HG03460 (cell line): Measurements from ENCODE around the gene FAM32A.
"Not testable (repeated sequence)": the region's sequence is repeated elsewhere in the genome, so short reads cannot be mapped to it uniquely, and the experiment has no call there.

ENCODE experiments used
- ATAC-seq: cut with Tn5 transposase; IDR thresholded peaks from one replicate; pipeline ENCODE4 v1.9.1; 2021; ENCODE audit not compliant: unreplicated experiment

FAM32A gene

DNA sequence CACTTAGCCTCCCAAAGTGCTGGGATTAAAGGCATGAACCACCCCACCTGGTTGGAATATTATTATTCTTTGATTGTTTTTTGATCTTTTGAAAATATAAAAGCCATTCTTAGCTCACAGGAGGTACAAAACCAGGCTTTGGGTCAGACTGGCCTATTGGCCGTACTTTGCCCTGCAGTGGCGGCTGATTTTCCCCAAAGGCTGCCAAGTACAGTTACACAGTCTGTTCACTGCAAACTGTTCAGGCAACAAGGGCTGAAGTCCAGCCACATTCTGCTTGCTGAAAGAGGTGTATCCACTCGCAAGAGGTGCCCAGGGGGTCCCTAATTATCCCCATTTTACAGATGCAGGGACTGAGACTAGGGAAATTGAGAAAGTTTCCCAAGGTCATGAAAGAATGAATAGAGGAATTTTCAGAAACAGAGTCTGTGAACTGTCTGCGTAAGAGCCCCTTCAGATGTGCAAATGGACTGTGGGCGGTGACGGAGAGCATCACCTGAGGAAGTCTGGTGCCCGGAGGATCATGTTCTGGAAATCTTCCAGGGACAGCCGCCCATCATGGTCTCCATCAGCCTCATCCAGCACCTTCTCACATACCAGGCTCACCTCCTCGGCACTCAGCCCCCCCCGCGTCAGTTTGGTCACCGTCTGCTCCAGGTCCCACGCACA, 20.9 kb upstream of the FAM32A start:
- no peak for ATAC-seq

DNA sequence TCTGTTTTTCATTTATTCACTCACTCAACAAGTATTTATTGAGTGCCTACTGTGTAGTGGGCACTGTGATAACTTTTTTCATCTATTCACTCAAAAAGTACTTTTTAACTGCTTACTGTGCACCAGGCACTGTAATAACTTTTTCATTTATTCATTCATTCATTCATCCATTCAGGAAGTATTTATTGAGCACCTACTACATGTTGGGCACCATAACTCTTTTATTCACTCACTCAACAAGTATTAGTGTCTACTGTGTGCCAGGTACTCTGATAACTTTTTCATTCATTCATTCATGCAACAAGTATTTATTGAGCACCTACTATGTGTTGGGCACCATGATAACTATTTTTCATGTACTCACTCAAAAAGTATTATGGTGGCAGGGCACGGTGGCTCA, 18.8 kb upstream of the FAM32A start:
- no peak for ATAC-seq

DNA sequence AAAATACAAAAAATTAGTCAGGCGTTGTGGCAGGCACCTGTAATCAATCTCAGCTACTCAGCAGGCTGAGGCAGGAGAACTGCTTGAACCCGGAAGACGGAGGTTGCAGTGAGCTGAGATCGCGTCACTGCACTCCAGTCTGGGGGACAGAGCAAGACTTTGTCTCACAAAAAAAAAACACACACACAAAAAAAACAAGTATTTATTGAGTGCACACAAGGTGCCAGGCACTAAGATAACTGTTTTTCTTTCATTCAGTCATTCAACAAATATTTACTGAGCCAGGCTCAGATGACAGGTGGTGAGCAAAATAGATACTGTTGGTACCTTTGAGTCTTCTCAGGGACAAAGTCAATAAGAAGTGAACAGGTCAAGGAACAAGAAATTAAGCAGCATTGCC, 18.2 kb upstream of the FAM32A start:
- ATAC-seq = no peak

DNA sequence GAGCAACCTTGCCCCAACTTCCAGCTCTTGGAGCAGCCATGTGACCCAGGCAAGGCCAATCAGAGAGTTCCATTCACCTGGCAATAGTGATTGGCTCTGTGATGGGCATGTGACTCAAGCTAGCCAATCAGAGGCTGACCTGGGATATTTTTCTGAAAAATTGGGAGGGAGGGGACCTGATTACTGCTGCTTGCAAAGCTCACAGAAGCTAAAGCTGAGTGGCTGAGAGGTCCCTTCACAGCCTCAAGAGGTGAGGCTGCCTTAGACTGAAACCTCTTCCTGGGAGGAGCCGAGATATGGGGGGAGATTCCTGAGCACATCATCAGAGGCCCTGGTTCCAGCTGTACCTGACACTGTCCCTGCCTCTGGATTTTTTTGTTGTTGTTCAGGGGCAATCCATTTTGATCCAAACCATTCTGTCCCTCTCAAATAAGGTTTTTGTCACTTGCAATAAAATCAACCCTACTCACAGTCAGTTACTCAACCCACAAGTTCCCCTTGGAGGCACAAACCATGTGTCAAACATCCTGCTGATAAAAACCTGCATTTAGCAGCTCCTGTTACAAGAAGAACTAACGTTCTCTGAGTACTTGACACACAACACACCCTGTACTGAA, 16.6 kb upstream of the FAM32A start:
- ATAC-seq = no peak

DNA sequence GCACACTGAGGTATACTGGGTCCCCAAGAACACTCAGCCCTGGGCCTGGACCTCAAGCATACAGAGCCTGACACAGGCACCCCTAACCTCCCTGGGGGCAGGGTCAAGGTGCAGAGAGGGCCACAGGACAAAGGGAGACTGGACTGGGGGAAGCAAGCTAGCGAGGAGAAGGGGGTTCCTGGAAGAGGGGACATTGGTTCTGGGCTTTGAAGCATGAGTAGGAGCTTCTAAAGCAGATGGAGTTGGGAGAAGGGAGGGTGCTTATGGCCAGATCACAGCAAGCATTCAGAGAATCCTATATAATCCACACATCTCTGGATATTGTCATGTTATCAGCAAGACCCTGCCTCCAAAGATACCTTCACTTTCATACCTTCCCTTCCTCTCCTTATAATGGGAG, 15.1 kb upstream of the FAM32A start:
- ATAC-seq = no peak

DNA sequence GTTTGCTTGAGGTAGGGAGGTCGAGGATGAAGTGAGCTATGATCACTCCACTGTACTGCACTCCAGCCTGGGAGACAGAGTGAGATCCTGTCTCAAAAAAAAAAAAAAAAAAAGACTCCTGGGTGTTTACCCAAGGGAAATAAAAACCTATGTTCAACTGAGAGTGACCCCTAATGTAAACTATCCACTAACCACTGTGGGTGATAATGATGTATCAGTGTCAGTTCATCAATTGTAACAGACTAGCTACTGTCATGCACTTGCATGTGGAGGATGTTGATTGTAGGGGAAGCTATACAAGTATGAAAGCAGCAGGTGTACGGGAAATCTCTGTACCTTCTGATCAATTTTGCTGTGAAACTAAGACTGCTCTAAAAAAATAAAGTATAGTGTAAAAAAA, 9.3 kb upstream of the FAM32A start:
- ATAC-seq = no peak

DNA sequence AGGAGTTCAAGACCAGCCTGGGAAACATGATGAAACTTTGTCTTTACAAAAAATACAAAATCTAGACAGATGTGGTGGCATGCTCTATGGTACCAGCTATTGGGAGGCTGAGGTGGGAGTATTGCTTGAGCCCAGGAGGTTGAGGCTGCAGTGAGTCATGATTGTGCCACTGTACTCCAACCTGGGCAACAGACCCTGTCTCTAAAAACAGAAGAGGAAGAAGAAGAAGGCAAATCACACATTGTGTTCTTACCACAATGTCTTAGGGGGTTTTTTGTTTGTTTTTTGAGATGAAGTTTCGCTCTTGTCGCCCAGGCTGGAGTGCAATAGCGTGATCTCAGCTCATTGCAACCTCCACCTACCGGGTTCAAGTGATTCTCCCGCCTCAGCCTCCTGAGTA, 6.3 kb upstream of the FAM32A start:
- not testable (repeated sequence) for ATAC-seq

DNA sequence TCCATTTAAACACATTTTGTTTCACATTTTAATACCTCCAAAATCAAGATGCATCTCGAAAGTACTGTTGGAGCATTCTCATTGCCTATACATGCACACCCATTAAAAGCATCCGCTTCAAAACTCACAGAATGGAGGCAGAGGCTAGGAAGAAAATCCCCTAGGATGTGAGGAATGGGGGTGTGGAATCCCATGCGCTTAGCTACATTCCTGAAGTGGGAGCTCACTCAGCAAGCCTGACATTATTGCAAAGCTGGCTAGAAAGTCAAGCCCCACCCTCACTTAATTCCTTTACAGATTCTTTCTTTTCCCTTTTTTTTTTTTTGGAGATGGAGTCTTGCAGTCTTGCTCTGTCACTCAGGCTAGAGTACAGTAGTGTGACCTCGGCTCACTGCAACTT, 4.6 kb upstream of the FAM32A start:
- no peak for ATAC-seq

DNA sequence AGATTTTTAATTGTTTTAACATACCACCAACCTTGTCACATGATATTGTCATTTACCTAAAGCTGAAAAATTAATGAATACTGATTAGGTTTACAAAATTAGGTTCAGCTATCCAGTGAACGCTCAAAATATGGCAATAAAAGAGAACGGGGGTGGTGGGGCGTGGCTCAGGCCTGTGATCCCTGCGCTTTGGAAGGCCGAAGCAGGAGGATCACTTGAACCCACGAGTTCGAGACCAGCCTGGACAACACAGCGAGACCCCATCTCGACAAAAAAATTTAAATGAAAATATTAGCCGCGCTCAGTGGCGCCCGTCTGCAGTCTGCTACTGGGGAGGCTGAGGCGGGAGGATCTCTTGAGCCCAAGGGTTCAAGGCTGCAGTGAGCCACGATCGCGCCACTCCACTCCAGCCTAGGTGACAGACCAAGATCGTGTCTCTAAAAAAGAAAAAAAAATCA, 516 bp upstream of the FAM32A start:
- no peak for ATAC-seq

DNA sequence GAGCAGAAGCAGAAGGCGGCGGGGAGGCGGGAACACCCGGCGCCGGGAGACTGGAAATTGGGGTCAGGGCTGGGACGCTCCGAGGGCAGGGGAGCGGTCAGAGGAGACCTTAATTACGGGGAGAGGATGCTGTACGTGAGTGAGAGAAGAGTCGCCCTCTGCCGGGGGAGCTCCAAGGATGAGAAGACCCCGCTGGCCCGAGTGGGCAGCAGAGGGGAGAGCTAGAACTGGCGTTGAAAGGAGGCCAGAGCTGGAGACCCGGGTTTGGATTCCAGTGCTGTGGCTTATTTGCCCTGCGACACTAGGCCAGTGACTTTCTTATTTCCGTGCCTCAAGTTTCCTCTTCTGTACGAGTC, 536 bp downstream of the FAM32A start:
- no peak for ATAC-seq

DNA sequence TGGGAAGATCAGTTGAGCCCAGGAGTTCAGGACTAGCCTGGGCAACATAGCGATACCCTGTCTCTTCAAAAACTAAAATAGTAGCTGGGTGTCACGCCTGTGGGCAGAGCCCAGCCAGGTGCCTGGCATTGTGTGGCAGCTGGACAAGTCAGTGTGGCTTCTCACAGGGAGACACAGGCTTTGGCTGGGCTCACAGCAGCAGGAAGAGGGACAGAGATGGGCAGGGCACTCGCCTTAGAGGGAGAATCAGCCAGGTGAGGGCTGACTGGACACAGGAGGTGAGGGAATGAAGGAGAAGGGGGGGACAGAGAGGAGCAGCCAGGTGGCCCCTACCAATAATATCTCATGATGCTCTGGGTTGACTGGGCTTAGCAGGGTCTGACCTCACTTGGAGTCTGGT, 3.3 kb downstream of the FAM32A start:
- ATAC-seq = no peak

DNA sequence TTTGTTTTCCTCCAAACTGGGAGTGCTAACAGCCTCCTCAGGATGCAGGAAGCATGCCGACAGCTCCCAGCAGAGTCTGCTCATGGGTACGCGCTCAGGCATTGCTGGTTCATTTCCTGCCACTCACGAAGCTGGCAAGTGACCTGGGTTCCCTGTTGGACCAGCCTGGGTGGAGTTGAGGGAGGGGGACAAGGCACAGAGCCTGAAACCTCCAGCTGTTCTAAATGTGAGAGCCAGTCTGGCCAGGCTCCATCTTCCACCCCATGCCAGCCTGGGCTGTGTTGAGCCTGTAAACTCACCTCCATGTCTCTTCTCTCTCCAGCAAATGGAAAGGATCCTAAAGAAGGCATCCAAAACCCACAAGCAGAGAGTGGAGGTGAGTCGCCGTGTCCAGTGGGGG, 5.0 kb downstream of the FAM32A start:
- no peak for ATAC-seq

DNA sequence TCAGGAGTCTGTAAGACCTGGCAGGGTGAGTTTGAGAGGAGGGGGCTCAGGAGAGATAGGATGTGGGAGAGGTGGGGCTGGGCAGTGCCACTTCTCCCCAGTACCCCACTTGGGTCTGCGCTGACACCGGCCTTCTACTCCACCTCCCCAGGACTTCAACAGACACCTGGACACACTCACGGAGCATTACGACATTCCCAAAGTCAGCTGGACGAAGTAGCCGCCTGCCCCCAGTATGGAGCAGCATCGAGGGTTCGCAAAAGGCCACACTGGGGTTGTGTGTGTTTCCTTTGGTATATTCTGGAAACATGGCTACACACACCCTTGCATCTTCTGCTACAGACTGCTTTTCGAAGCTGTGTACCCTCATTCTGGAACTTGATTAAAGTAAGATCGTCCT, 5.5 kb downstream of the FAM32A start:
- no peak for ATAC-seq

DNA sequence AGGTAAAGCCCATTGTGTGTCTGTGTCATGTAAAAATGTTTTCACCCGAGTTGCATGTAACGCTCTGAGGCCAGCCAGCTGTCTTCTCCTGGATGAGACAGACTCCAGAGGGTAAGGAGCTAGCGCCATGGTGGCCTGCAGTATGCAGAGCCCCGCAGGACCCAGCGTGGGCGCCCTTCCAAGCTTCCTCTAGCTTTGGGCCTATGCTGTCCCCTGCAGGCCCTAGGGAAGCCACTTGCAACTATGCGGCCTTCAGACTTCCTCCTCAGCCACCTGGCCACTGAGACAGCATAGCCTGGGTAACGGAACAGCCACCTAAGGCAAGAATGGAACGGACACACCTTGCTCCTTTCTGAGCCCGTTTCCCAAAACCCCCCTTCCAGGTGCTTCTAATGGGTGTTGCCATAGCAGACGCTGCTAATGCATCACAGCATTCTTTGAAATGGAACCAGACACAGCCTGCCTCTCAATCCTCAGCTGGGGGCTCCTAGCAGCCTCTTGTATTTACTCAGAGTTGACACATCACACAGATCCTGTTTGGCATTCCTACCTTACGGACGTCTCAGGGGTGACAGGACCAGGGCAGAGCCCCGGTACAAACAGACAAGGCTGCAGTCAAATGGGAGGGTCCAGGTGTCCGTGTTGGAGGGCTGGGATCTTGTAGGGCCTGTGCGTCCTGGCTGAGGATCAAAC, 6.2 kb downstream of the FAM32A start:
- no peak for ATAC-seq

DNA sequence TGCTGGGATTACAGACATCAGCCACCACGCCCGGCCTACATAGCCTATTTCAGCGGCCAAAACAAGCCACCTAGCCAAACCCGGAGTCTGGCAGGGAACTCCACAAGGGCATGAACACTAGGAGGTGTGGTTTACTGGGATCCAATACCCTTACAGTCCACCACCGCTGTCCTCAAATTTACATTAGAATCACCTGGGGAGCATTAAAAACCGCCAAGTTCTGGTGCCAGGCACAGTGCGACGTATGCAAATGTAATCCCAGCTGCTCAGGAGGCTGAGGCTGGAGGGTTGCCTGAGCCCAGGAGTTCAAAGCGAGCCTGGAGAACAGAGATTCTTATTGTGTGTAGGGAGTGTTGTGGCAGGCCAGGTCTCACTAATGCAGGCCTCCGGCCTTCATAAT, 8.3 kb downstream of the FAM32A start:
- ATAC-seq = no peak

DNA sequence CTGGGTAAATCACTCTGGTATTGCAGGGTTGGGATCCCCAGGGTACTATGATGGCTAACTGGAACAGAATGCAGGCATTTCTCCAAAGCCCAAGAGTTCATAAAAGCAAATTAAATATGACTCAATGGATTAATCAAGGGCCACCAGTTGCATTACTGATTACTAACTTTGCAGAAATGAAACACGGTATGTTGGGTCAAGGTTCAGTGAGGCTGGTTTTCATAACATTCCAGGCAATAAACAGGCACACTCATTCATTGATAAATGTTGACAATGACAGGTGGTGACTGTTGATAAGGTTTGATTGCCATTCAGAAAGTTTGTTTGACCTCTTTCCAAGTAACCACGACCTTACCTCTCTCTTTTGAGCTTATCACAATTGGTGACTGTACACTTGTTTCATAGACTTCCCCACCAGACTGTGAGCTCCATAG, 12.0 kb downstream of the FAM32A start:
- ATAC-seq = peak; percentile 3

DNA sequence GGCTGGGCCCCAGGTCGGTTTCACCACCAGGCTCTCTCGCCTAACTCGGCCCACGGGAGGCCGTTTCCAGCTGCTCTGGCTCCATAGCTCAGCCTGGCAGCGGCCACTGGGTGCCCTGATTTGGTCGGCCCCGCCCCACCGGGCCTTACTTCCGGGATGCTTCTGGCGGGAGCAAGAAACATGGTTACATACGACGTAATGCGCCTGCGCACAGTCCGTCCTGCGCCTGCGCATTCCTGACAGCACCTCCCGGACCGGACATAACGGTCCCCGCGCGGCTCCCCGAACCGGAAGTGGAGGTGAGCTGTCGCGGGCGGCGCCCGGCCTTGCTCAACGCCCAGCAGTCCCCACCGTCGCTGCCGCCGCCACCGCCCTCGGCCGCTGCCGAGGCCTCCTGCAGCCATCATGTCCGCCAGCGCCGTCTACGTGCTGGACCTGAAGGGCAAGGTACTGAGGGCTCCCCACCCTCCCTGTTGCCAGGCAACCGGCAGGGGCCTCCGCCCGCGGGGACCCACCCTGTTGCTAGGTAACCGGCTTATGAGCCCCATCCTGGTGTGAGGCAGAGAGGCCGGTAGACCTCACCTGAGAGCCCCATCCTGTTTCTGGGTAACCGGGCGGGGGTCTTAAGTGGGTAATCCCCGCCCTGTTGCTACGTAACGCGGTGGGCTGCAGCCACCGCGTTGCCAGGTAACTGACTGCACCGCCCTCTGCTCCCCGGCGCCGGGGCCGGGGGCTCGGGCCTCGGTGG, 12.6 kb downstream of the FAM32A start, which contains the start of gene AP1M1:
Gene AP1M1 (plus strand): TSS at position 290 of the 748 bp plus-strand sequence. CDS start 116 bp downstream, at position 406.
- peak; percentile 65 for ATAC-seq

DNA sequence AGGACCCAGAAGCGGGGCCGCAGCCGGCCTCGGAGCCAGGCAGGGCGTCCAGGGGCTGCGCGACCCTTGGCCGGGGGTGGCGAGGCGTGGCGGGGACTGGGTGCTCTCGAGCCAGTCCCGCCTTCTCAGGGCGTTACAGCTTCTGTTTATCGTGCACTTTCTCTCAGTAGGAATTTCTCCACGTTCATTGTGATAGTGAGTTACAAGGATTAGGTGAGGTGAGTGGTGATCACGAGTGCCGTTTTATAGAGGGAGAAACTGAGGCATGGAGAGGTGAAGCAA, 13.1 kb downstream of the FAM32A start:
- peak; percentile 4 for ATAC-seq

DNA sequence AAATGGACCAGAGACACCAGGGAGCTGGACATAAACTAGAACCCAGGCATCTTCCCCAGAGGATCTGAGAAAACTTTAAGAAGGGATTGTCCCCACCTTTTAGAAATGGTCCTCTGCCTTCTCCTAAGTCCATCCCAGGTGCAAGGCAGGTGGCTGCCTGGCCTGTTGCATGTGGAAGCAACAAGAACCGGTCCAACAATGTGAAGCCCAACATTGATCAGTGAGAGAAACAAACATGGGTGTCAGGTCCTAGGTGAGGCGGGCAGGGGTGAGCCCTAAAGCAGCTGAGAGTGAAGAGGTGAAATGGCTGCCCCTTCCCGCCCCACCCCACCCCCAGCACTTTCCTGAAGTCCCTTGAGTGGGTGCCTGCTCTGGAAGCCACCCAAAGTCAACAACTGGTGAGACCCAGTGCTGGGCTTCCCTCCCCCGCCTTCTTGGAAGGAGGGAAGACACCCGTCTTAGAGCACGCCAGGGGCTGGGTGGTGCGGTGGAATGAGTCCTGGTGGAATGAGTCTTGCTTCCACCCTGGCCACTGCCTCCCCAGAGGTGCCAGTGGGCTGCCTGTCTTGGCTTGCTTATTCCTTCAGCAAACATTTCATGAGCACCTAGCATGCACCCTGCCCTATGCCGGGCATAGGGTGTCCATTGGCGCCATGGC, 14.2 kb downstream of the FAM32A start:
- ATAC-seq = no peak

DNA sequence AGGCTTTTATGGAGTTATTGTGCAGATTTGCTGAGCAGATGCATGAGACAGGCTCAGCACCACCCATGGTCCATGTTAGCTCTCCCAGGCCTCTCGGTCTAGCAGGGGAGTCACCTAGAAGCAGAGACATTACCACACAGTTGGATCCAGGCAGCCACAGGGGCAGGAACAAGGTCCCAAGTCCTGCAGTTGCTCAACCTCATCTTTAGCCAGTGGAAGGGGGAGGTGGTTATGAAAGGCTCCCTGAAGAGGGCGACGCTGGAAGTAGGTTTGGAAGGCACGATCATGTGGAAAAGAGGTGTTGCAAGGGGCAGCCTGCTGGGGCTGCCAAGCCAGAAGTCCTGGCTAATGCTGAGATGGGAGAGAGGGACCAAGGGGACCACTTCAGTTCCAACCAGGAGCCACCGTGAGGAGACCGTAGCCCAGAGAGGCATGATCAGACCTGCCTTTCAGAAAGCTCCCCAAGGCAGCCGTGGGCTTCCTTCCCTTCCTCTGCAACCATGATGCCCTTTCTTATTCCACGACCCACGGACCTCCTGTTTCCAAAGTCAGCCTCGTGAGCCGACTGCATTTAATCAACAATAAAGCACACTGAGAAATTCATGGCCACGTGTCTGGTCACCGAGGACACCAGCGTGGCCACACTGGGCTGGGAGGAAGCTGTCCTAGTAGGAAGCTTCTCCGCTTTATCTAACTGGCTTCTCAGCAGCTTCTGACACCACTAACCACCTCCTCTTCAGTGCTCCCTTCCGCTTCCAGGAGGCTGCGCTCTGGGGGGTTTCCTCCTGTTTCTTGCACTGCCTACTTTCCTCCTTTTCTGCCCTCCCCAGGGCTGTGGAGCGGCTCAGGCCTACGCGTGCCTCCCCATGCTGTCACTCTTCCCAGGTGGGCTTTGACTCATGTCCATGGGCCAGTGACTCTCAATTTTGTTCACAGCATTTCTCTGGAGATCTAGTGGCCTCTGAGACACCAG, 15.1 kb downstream of the FAM32A start:
- no peak for ATAC-seq
